Measurements from ENCODE around the gene DOK3. TPM values are rescaled to one million over a fixed set of nuclear protein-coding genes. Genes with fewer than 3 reads are reported as not detected.

DOK3 gene
- total and polyA plus RNA-seq, 10 of the 15 experiments (the other 5 are each of a cell fraction or from before 2014, with no cell fraction given): 6.6 to 107 (median 52.1) TPM

DNA sequence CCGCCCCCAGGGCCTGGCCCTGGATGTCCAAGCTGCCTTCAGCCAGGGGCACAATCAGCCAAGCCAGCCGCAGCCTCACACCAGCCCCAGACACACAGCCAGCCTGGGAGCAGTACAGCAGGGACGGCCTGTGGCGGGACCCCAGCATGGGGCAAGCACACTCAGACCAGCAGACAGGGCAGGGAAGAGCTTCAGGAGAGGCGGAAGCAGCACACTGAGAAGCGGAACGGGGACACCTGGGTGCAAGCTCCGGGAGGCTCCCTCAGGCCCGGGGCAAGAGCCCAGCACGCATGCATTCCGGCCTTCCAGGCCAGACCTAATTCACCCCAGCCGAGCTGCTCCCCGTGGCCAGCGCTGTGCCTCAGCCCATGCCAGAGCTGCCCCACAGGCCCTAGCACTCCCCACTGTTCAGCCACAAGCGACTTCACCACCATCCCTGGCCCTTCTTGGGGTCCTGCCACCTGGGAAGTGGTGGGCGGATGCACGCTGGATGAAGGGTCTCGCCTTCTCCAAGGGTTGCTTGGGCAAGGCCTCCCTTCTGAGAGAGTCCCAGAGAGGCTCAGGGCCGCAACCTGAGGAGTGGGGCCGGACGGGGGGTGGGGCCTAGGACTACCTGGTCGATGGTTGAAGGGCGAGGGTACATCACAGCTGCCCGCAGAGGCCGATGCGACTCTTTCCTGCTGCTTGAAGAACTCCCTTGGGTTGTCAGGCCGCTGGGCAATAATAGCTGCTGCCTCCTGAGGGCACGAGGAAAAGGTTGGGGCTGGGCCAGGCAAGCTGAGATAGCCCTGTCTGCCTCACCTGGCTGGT, 49.6 kb downstream of the DOK3 start:
- Histone ChIP-seq H3K4me2 (ENCODE audit: control insufficient read depth, insufficient read depth) (no peak overlapping the region), H3K4me3 (no peak overlapping the region), H3K27ac (ENCODE audit: control insufficient read depth, insufficient read depth) (no peak overlapping the region), H3K4me1 (ENCODE audit: control insufficient read depth, insufficient read depth, low read length) (no peaks in the 10 kb centered on the region; the same call in 1 of the 2 replicates), H3K9me3 (replicated peaks; ENCODE audit: control insufficient read depth, insufficient read depth, low read length) (no peaks in the 10 kb centered on the region), H4K20me1 (ENCODE audit: control insufficient read depth, insufficient read depth) (no peaks in the 10 kb centered on the region), H3K79me2 (ENCODE audit: control insufficient read depth, insufficient read depth, low read length) (no peaks in the 10 kb centered on the region), H2AFZ (ENCODE audit: control insufficient read depth, low read depth, low read length) (no peak overlapping the region), H3K9ac (ENCODE audit: control insufficient read depth, insufficient read depth, low read length) (no peak overlapping the region), H3K36me3 (ENCODE audit: control insufficient read depth in 2 of 2, insufficient read depth in 2 of 2, low read length in 1 of 2) (no peaks in the 10 kb centered on the region), H3K27me3 (replicated peaks in 1 of 2; ENCODE audit: control insufficient read depth in 2 of 2, insufficient read depth in 2 of 2, low read length in 1 of 2) (no peaks in the 10 kb centered on the region)
- DNase-seq (ENCODE audit: low read depth, low spot score) (no peak), ATAC-seq (no peak), FAIRE-seq (no peak)
- ChIA-PET SMC1A (ENCODE audit: uncharacterized antibody, unreplicated experiment) (no interaction called here), POLR2A (interaction anchor here (1.1 kb wide), 1 partner anchor 72 kb away, joined by 3 read pairs; no protein-coding TSS in a partner anchor), RAD21 (ENCODE audit: unreplicated experiment) (no interaction called here), CTCF (interaction anchor here (0.5 to 1.3 kb wide), 3 partner anchors 12 to 721 kb away, joined by 3 read pairs; no protein-coding TSS in a partner anchor)
- in situ Hi-C loops (cut with MboI): no loop called here
- WGBS (ENCODE audit: insufficient coverage, insufficient replicate concordance, low lambda C conversion rate, missing lambda C conversion rate): 68% methylated on average over 27 of the region's 28 CpGs
- BruUV-seq (replicated peaks): no TSS peak
- intact Hi-C loops (cut with micrococcal nuclease; ENCODE audit: unreplicated experiment): no loop called here
- no peak for TF ChIP-seq ZZZ3 (IDR thresholded peaks at IDR 0.05; ENCODE audit: control insufficient read depth, insufficient read length, low read depth)
- TF ChIP-seq, protein P1, sequence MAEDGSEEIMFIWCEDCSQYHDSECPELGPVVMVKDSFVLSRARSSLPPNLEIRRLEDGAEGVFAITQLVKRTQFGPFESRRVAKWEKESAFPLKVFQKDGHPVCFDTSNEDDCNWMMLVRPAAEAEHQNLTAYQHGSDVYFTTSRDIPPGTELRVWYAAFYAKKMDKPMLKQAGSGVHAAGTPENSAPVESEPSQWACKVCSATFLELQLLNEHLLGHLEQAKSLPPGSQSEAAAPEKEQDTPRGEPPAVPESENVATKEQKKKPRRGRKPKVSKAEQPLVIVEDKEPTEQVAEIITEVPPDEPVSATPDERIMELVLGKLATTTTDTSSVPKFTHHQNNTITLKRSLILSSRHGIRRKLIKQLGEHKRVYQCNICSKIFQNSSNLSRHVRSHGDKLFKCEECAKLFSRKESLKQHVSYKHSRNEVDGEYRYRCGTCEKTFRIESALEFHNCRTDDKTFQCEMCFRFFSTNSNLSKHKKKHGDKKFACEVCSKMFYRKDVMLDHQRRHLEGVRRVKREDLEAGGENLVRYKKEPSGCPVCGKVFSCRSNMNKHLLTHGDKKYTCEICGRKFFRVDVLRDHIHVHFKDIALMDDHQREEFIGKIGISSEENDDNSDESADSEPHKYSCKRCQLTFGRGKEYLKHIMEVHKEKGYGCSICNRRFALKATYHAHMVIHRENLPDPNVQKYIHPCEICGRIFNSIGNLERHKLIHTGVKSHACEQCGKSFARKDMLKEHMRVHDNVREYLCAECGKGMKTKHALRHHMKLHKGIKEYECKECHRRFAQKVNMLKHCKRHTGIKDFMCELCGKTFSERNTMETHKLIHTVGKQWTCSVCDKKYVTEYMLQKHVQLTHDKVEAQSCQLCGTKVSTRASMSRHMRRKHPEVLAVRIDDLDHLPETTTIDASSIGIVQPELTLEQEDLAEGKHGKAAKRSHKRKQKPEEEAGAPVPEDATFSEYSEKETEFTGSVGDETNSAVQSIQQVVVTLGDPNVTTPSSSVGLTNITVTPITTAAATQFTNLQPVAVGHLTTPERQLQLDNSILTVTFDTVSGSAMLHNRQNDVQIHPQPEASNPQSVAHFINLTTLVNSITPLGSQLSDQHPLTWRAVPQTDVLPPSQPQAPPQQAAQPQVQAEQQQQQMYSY (CRISPR knock-in tag; IDR thresholded peaks at IDR 0.05): no peak
- no peak for TF ChIP-seq ZNF384 (IDR thresholded peaks at IDR 0.05; ENCODE audit: borderline replicate concordance, low read depth, low read length)
- no peak for TF ChIP-seq SREBF1 (IDR thresholded peaks at IDR 0.05; ENCODE audit: low read length)
- TF ChIP-seq NFYB (IDR thresholded peaks at IDR 0.05; ENCODE audit: insufficient read depth, low read depth, low read length): no peak
- TF ChIP-seq ESRRA (IDR thresholded peaks at IDR 0.05; ENCODE audit: low read length): no peak
- TF ChIP-seq, protein P2, sequence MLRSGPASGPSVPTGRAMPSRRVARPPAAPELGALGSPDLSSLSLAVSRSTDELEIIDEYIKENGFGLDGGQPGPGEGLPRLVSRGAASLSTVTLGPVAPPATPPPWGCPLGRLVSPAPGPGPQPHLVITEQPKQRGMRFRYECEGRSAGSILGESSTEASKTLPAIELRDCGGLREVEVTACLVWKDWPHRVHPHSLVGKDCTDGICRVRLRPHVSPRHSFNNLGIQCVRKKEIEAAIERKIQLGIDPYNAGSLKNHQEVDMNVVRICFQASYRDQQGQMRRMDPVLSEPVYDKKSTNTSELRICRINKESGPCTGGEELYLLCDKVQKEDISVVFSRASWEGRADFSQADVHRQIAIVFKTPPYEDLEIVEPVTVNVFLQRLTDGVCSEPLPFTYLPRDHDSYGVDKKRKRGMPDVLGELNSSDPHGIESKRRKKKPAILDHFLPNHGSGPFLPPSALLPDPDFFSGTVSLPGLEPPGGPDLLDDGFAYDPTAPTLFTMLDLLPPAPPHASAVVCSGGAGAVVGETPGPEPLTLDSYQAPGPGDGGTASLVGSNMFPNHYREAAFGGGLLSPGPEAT (IDR thresholded peaks at IDR 0.05; ENCODE audit: low read depth): no peak
- TF ChIP-seq STAT1 (conservative IDR thresholded peaks at IDR 0.05): no peak
- no peak for TF ChIP-seq SUZ12 (IDR thresholded peaks at IDR 0.05; ENCODE audit: unreplicated experiment)
- TF ChIP-seq SREBF2 (IDR thresholded peaks at IDR 0.05; ENCODE audit: low read length): no peak
- TF ChIP-seq, protein P3, sequence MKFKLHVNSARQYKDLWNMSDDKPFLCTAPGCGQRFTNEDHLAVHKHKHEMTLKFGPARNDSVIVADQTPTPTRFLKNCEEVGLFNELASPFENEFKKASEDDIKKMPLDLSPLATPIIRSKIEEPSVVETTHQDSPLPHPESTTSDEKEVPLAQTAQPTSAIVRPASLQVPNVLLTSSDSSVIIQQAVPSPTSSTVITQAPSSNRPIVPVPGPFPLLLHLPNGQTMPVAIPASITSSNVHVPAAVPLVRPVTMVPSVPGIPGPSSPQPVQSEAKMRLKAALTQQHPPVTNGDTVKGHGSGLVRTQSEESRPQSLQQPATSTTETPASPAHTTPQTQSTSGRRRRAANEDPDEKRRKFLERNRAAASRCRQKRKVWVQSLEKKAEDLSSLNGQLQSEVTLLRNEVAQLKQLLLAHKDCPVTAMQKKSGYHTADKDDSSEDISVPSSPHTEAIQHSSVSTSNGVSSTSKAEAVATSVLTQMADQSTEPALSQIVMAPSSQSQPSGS (IDR thresholded peaks at IDR 0.05; ENCODE audit: low read length): no peak
- TF ChIP-seq, protein P4, sequence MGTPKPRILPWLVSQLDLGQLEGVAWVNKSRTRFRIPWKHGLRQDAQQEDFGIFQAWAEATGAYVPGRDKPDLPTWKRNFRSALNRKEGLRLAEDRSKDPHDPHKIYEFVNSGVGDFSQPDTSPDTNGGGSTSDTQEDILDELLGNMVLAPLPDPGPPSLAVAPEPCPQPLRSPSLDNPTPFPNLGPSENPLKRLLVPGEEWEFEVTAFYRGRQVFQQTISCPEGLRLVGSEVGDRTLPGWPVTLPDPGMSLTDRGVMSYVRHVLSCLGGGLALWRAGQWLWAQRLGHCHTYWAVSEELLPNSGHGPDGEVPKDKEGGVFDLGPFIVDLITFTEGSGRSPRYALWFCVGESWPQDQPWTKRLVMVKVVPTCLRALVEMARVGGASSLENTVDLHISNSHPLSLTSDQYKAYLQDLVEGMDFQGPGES (IDR thresholded peaks at IDR 0.05): no peak
- no peak for TF ChIP-seq RBBP5 (conservative IDR thresholded peaks at IDR 0.05)
- no peak for TF ChIP-seq MYC (IDR thresholded peaks at IDR 0.05; ENCODE audit: insufficient read depth, insufficient read length, insufficient replicate concordance, low read length, severe bottlenecking)
- TF ChIP-seq PAX5 (IDR thresholded peaks at IDR 0.05; ENCODE audit: borderline replicate concordance, low read depth, low read length): no peak
- TF ChIP-seq ATF7 (IDR thresholded peaks at IDR 0.05; ENCODE audit: low read depth): no peak

Data from GM12878 (cell line).